SW 1271 (cell line): Measurements from ENCODE around the gene LRBA.

Experiments used
- DNase-seq, 2 experiments: peaks; one replicate each; lab custom pipeline; 2025; lab: John Stamatoyannopoulos, UW

Gene LRBA

GRCh38 chr4:150497612-150498011 lies 517.5 kb downstream of the LRBA start:
- no peak for DNase-seq

GRCh38 chr4:150495550-150495949 lies 519.5 kb downstream of the LRBA start:
- DNase-seq: no peak

GRCh38 chr4:150493851-150494250 lies 521.2 kb downstream of the LRBA start:
- no peak for DNase-seq

GRCh38 chr4:150491132-150492049 lies 523.7 kb downstream of the LRBA start:
- DNase-seq: no peak

GRCh38 chr4:150482581-150482980 lies 532.5 kb downstream of the LRBA start:
- no peak for DNase-seq

GRCh38 chr4:150479657-150480056 lies 535.4 kb downstream of the LRBA start:
- DNase-seq: no peak

- DNase-seq: no peak
Observed at GRCh38 chr4:150477869-150478268, 537.2 kb downstream of the LRBA start.

GRCh38 chr4:150476776-150477175 lies 538.3 kb downstream of the LRBA start:
- DNase-seq: no peak

- no peak for DNase-seq
Observed at GRCh38 chr4:150475763-150476162, 539.3 kb downstream of the LRBA start.

GRCh38 chr4:150464523-150464922 lies 550.6 kb downstream of the LRBA start:
- no peak for DNase-seq

- no peak for DNase-seq
Observed at GRCh38 chr4:150462743-150463142, 552.3 kb downstream of the LRBA start.

- no peak for DNase-seq
Observed at GRCh38 chr4:150461957-150462356, 553.1 kb downstream of the LRBA start.

GRCh38 chr4:150457802-150458201 lies 557.3 kb downstream of the LRBA start:
- no peak for DNase-seq

- no peak for DNase-seq
Observed at GRCh38 chr4:150451883-150452282, 563.2 kb downstream of the LRBA start.

GRCh38 chr4:150447356-150447755 lies 567.7 kb downstream of the LRBA start:
- no peak for DNase-seq

GRCh38 chr4:150439451-150439933 lies 575.6 kb downstream of the LRBA start:
- no peak for DNase-seq

GRCh38 chr4:150436598-150437370 lies 578.3 kb downstream of the LRBA start:
- no peak for DNase-seq

- DNase-seq: no peak
Observed at GRCh38 chr4:150431221-150431620, 583.9 kb downstream of the LRBA start.

- no peak for DNase-seq
Observed at GRCh38 chr4:150425161-150425560, 589.9 kb downstream of the LRBA start.

GRCh38 chr4:150423503-150423902 lies 591.6 kb downstream of the LRBA start:
- DNase-seq: no peak

GRCh38 chr4:150423074-150423473 lies 592.0 kb downstream of the LRBA start:
- no peak for DNase-seq

- no peak for DNase-seq
Observed at GRCh38 chr4:150421612-150422011, 593.5 kb downstream of the LRBA start.

- no peak for DNase-seq
Observed at GRCh38 chr4:150419939-150420338, 595.1 kb downstream of the LRBA start.
